HG03103 (cell line): ENCODE results near the gene RBFOX2.

ENCODE experiments used
- ATAC-seq: cut with Tn5 transposase; IDR thresholded peaks from one replicate; pipeline ENCODE4 v1.9.1; 2021; ENCODE audit warnings: low read depth; ENCODE audit not compliant: unreplicated experiment

Gene RBFOX2

GRCh38 chr22:35904752-35905151 lies 123.9 kb downstream of the RBFOX2 start:
- no peak for ATAC-seq

- no peak for ATAC-seq
Measured at GRCh38 chr22:35904336-35904692, 124.3 kb downstream of the RBFOX2 start.

GRCh38 chr22:35903571-35904335 lies 124.9 kb downstream of the RBFOX2 start:
- ATAC-seq, result no peak

- no peak for ATAC-seq
Measured at GRCh38 chr22:35900483-35901168, 128.0 kb downstream of the RBFOX2 start.

- ATAC-seq, result no peak
Measured at GRCh38 chr22:35899736-35900135, 128.9 kb downstream of the RBFOX2 start.

GRCh38 chr22:35896111-35896705 lies 132.4 kb downstream of the RBFOX2 start:
- ATAC-seq, result no peak

GRCh38 chr22:35894937-35895708 lies 133.5 kb downstream of the RBFOX2 start:
- ATAC-seq, result no peak

- no peak for ATAC-seq
Measured at GRCh38 chr22:35894464-35894878, 134.2 kb downstream of the RBFOX2 start.

GRCh38 chr22:35893698-35894097 lies 134.9 kb downstream of the RBFOX2 start:
- no peak for ATAC-seq

GRCh38 chr22:35892192-35892591 lies 136.4 kb downstream of the RBFOX2 start:
- ATAC-seq, result no peak

- no peak for ATAC-seq
Measured at GRCh38 chr22:35891442-35891841, 137.2 kb downstream of the RBFOX2 start.

GRCh38 chr22:35889071-35889470 lies 139.6 kb downstream of the RBFOX2 start:
- ATAC-seq, result no peak

- ATAC-seq, result no peak
Measured at GRCh38 chr22:35888181-35888870, 140.3 kb downstream of the RBFOX2 start.

- ATAC-seq, result no peak
Measured at GRCh38 chr22:35887296-35887875, 141.2 kb downstream of the RBFOX2 start.

GRCh38 chr22:35886309-35886708 lies 142.3 kb downstream of the RBFOX2 start:
- ATAC-seq, result no peak

- no peak for ATAC-seq
Measured at GRCh38 chr22:35884529-35884928, 144.1 kb downstream of the RBFOX2 start.

- ATAC-seq, result no peak
Measured at GRCh38 chr22:35883031-35883620, 145.5 kb downstream of the RBFOX2 start.

GRCh38 chr22:35882211-35883030 lies 146.2 kb downstream of the RBFOX2 start:
- ATAC-seq, result no peak

GRCh38 chr22:35879351-35879750 lies 149.3 kb downstream of the RBFOX2 start:
- no peak for ATAC-seq
